Measurements from ENCODE around the gene UTP25.
"Not testable (repeated sequence)": the region's sequence is repeated elsewhere in the genome, so short reads cannot be mapped to it uniquely, and the experiment has no call there.

Gene UTP25

DNA sequence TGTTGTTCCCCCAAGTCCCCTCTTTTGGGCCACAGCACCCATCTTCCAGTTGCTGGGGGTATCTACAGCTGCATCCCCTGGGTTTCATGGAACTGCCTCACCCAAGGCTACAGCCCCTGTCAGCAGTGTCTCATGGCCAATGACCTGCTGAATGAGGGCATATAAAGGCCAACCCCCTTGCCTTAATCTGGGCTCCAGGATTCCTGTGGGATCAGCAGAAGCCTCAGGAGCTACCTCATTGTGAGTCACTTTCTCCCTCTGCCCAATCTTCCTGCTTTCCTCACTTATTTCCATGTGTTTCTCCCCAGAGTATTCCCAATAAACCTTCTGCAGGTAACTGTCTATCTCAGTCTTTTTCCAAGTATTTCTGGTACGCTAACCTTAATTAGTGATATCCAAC is 73.0 kb downstream of the UTP25 start:
- no peak for DNase-seq

DNA sequence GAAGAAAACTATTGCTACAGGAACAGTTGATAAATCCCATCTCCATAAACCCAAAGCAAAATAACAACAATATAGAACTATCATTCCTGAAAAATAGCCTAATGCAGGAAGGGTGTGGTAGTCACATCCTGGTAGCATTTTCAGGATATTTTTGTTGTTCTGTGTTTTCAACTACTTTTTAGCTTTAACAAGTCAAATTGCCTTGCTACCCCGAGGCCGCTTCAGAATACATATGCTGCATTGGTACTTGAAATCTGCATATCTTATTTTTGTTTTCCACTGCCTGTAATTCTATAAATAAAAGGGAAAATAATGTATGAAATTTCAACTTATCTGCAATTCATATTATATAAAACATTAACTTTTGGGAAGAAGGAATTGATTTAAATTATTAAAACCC is 73.4 kb downstream of the UTP25 start:
- no peak for DNase-seq

DNA sequence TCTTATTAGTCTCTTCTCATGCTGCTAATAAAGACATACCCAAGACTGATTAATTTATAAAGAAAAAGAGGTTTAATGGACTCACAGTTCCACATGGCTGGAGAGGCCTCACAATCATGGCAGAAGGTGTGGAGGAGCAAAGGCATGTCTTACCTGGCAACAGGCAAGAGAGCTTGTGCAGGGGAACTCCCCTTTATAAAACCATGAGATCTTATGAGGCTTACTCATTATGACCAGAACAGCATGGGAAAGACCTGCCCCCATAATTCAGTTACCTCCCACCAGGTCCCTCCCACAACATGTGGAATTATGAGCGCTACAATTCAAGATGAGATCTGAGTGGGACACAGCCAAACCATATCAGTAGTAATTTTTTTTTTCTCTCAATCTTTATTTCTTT is 77.0 kb downstream of the UTP25 start:
- not testable (repeated sequence) for DNase-seq
